WTC11 (cell line): ENCODE data around the gene CCDC28A. TPM values are rescaled to one million over a fixed set of nuclear protein-coding genes. Genes with fewer than 3 reads are reported as not detected.

Experiments
- ATAC-seq: fragments of 200-7000 bp; cut with Tn5 transposase; 2 replicates; pipeline ENCODE4 v1.10.0; 2021; ENCODE audit warnings: mild to moderate bottlenecking, moderate library complexity
- CTCF ChIA-PET: fragments of 300-600 bp; sonication (Branson Sonifier 250); formaldehyde crosslinking; loops from one replicate; lab custom pipeline; 2021; ENCODE audit warnings: antibody characterized with exemption; lab: Charles Lee
- POLR2A ChIA-PET: fragments of 350-600 bp; sonication (Branson Sonifier 250); formaldehyde crosslinking; loops from one replicate; lab custom pipeline; 2021; ENCODE audit warnings: antibody characterized with exemption; lab: Charles Lee
- DNase-seq: peaks from one replicate; pipeline ENCODE4 v3.0.0; 2021; ENCODE audit warnings: low spot score
- H3K27ac Mint-ChIP-seq: 2 replicates; pipeline ENCODE4 v1.8.0; 2021; ENCODE audit warnings: mixed read lengths
- H3K27me3 Mint-ChIP-seq: 2 replicates; pipeline ENCODE4 v1.8.0; 2021; ENCODE audit warnings: low read depth, mild to moderate bottlenecking, moderate library complexity, mixed read lengths
- H3K36me3 Mint-ChIP-seq: 2 replicates; pipeline ENCODE4 v1.8.0; 2021; ENCODE audit warnings: mixed read lengths
- H3K4me1 Mint-ChIP-seq: 2 replicates; pipeline ENCODE4 v1.8.0; 2022; ENCODE audit warnings: mixed read lengths
- H3K4me3 Mint-ChIP-seq: 2 replicates; pipeline ENCODE4 v1.8.0; 2021; ENCODE audit warnings: mild to moderate bottlenecking, moderate library complexity, mixed read lengths
- H3K9me3 Mint-ChIP-seq: 2 replicates; pipeline ENCODE4 v1.8.0; 2021; ENCODE audit warnings: mixed read lengths
- ESRRA ChIP-seq: sonication (generic); formaldehyde crosslinking; IDR thresholded peaks from 2 replicates; pipeline ENCODE4 v1.8.1; 2022; ENCODE audit warnings: mild to moderate bottlenecking, missing genetic modification reagents, borderline replicate concordance
- FOXP1 ChIP-seq: sonication (generic); formaldehyde crosslinking; IDR thresholded peaks from 2 replicates; pipeline ENCODE4 v1.8.0; 2022; ENCODE audit warnings: missing genetic modification reagents, mild to moderate bottlenecking, moderate library complexity, borderline replicate concordance
- MYBL2 ChIP-seq: sonication (generic); formaldehyde crosslinking; IDR thresholded peaks from 2 replicates; pipeline ENCODE4 v1.8.1; 2023; ENCODE audit warnings: mild to moderate bottlenecking, moderate library complexity, missing genetic modification reagents
- NR1H2 ChIP-seq: sonication (generic); formaldehyde crosslinking; IDR thresholded peaks from 2 replicates; pipeline ENCODE4 v1.9.0; 2021; ENCODE audit warnings: mild to moderate bottlenecking, moderate library complexity, missing genetic modification reagents
- NR2C2 ChIP-seq: sonication (generic); formaldehyde crosslinking; IDR thresholded peaks from 2 replicates; pipeline ENCODE4 v1.8.0; 2022; ENCODE audit warnings: mild to moderate bottlenecking, missing genetic modification reagents
- OVOL2 ChIP-seq: fragments of 250-450 bp; sonication (Bioruptor Pico); IDR thresholded peaks from 2 replicates; pipeline ENCODE4 v1.9.0; 2021; ENCODE audit warnings: mild to moderate bottlenecking, borderline replicate concordance
- PRRX2 ChIP-seq: fragments of 250-450 bp; sonication (Bioruptor Pico); IDR thresholded peaks from 2 replicates; pipeline ENCODE4 v1.8.0; 2021; ENCODE audit warnings: mild to moderate bottlenecking
- SMAD3 ChIP-seq: sonication (generic); formaldehyde crosslinking; IDR thresholded peaks from 2 replicates; pipeline ENCODE4 v1.8.0; 2022; ENCODE audit warnings: missing genetic modification reagents, mild to moderate bottlenecking, borderline replicate concordance
- ZNF423 ChIP-seq: fragments of 250-450 bp; sonication (Bioruptor Pico); IDR thresholded peaks from 2 replicates; pipeline ENCODE4 v2.1.2; 2022; ENCODE audit warnings: mild to moderate bottlenecking, moderate library complexity
- total RNA-seq: library from RNA; stranded (reverse); gene quantifications from 3 replicates; pipeline ENCODE4 v1.2.3, GENCODE V29; 2021
- TF ChIP-seq, protein P1 (sequence below): fragments of 250-450 bp; sonication (Bioruptor Pico); IDR thresholded peaks from 2 replicates; pipeline ENCODE4 v1.9.0; 2021; ENCODE audit warnings: moderate library complexity, mild to moderate bottlenecking, inconsistent platforms, borderline replicate concordance
- TF ChIP-seq, protein P2 (sequence below): sonication (generic); formaldehyde crosslinking; IDR thresholded peaks from 2 replicates; pipeline ENCODE4 v1.8.1; 2022; ENCODE audit warnings: mild to moderate bottlenecking, missing genetic modification reagents, moderate library complexity, borderline replicate concordance
- TF ChIP-seq, protein P3 (sequence below): sonication (generic); formaldehyde crosslinking; IDR thresholded peaks from 2 replicates; pipeline ENCODE4 v1.8.1; 2022; ENCODE audit warnings: low read depth, mild to moderate bottlenecking, moderate library complexity, missing genetic modification reagents, borderline replicate concordance
- TF ChIP-seq, protein P4 (sequence below): fragments of 250-450 bp; sonication (Bioruptor Pico); IDR thresholded peaks from 2 replicates; pipeline ENCODE4 v2.1.2; 2022; ENCODE audit warnings: mild to moderate bottlenecking, moderate library complexity
- TF ChIP-seq, protein P5 (sequence below): fragments of 250-450 bp; sonication (Bioruptor Pico); IDR thresholded peaks from 2 replicates; pipeline ENCODE4 v1.9.0; 2021; ENCODE audit warnings: mild to moderate bottlenecking, borderline replicate concordance
- TF ChIP-seq, protein P6 (sequence below): fragments of 250-450 bp; sonication (Bioruptor Pico); conservative IDR thresholded peaks from 2 replicates; pipeline ENCODE4 v1.9.0; 2021; ENCODE audit warnings: mild to moderate bottlenecking
- TF ChIP-seq, protein P7 (sequence below): sonication (generic); formaldehyde crosslinking; IDR thresholded peaks from 2 replicates; pipeline ENCODE4 v1.8.1; 2022; ENCODE audit warnings: low read depth, missing genetic modification reagents, borderline replicate concordance
- TF ChIP-seq, protein P8 (sequence below): sonication (generic); formaldehyde crosslinking; IDR thresholded peaks from 2 replicates; pipeline ENCODE4 v1.8.1; 2023; ENCODE audit warnings: mild to moderate bottlenecking, missing genetic modification reagents
- TF ChIP-seq, protein P9 (sequence below): sonication (generic); formaldehyde crosslinking; IDR thresholded peaks from 2 replicates; pipeline ENCODE4 v1.8.0; 2022; ENCODE audit warnings: mild to moderate bottlenecking, missing genetic modification reagents

The CCDC28A gene
- total RNA-seq, 1 experiment from 2014 or later, result 8.7 TPM

DNA sequence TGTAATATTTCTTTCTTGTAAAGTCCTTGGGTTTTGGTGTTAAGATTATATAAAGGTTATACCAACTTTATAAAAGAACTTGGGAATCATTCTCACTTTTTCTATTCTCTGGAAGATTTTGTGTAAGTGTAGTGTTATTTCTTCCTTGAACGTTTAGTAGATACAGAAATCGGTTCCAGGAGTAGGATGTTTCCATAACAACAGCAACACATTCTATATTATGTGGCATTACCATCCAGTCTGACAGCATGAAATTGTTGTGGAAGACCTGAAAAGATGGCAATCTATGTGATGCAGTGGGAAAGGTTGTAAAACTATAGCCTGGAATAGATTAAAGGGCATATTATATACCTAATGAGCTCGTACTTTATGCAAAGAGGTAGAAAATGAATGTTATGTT lies 36.1 kb downstream of the CCDC28A start:
- H3K27ac Mint-ChIP-seq, result no peak overlapping the region
- no peaks in the 10 kb centered on the region for H3K36me3 Mint-ChIP-seq
- H3K4me3 Mint-ChIP-seq, result no peak overlapping the region
- no peaks in the 10 kb centered on the region; the same call in 1 of the 2 replicates for H3K27me3 Mint-ChIP-seq
- DNase-seq (no peak), ATAC-seq (no peak)
- no peaks in the 10 kb centered on the region for H3K9me3 Mint-ChIP-seq
- no peak for TF ChIP-seq ESRRA (CRISPR knock-in tag)
- TF ChIP-seq, protein P1, sequence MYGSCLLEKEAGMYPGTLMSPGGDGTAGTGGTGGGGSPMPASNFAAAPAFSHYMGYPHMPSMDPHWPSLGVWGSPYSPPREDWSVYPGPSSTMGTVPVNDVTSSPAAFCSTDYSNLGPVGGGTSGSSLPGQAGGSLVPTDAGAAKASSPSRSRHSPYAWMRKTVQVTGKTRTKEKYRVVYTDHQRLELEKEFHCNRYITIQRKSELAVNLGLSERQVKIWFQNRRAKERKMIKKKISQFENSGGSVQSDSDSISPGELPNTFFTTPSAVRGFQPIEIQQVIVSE, result no peak
- TF ChIP-seq, protein P2, sequence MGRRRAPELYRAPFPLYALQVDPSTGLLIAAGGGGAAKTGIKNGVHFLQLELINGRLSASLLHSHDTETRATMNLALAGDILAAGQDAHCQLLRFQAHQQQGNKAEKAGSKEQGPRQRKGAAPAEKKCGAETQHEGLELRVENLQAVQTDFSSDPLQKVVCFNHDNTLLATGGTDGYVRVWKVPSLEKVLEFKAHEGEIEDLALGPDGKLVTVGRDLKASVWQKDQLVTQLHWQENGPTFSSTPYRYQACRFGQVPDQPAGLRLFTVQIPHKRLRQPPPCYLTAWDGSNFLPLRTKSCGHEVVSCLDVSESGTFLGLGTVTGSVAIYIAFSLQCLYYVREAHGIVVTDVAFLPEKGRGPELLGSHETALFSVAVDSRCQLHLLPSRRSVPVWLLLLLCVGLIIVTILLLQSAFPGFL (CRISPR knock-in tag), result no peak
- no peak for TF ChIP-seq OVOL2 (CRISPR knock-in tag)
- TF ChIP-seq, protein P3, sequence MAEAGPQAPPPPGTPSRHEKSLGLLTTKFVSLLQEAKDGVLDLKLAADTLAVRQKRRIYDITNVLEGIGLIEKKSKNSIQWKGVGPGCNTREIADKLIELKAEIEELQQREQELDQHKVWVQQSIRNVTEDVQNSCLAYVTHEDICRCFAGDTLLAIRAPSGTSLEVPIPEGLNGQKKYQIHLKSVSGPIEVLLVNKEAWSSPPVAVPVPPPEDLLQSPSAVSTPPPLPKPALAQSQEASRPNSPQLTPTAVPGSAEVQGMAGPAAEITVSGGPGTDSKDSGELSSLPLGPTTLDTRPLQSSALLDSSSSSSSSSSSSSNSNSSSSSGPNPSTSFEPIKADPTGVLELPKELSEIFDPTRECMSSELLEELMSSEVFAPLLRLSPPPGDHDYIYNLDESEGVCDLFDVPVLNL (CRISPR knock-in tag), result no peak
- TF ChIP-seq, protein P4, sequence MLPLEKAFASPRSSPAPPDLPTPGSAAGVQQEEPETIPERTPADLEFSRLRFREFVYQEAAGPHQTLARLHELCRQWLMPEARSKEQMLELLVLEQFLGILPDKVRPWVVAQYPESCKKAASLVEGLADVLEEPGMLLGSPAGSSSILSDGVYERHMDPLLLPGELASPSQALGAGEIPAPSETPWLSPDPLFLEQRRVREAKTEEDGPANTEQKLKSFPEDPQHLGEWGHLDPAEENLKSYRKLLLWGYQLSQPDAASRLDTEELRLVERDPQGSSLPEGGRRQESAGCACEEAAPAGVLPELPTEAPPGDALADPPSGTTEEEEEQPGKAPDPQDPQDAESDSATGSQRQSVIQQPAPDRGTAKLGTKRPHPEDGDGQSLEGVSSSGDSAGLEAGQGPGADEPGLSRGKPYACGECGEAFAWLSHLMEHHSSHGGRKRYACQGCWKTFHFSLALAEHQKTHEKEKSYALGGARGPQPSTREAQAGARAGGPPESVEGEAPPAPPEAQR (CRISPR knock-in tag), result no peak
- TF ChIP-seq, protein P5, sequence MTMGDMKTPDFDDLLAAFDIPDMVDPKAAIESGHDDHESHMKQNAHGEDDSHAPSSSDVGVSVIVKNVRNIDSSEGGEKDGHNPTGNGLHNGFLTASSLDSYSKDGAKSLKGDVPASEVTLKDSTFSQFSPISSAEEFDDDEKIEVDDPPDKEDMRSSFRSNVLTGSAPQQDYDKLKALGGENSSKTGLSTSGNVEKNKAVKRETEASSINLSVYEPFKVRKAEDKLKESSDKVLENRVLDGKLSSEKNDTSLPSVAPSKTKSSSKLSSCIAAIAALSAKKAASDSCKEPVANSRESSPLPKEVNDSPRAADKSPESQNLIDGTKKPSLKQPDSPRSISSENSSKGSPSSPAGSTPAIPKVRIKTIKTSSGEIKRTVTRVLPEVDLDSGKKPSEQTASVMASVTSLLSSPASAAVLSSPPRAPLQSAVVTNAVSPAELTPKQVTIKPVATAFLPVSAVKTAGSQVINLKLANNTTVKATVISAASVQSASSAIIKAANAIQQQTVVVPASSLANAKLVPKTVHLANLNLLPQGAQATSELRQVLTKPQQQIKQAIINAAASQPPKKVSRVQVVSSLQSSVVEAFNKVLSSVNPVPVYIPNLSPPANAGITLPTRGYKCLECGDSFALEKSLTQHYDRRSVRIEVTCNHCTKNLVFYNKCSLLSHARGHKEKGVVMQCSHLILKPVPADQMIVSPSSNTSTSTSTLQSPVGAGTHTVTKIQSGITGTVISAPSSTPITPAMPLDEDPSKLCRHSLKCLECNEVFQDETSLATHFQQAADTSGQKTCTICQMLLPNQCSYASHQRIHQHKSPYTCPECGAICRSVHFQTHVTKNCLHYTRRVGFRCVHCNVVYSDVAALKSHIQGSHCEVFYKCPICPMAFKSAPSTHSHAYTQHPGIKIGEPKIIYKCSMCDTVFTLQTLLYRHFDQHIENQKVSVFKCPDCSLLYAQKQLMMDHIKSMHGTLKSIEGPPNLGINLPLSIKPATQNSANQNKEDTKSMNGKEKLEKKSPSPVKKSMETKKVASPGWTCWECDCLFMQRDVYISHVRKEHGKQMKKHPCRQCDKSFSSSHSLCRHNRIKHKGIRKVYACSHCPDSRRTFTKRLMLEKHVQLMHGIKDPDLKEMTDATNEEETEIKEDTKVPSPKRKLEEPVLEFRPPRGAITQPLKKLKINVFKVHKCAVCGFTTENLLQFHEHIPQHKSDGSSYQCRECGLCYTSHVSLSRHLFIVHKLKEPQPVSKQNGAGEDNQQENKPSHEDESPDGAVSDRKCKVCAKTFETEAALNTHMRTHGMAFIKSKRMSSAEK (CRISPR knock-in tag), result no peak
- TF ChIP-seq, protein P6, sequence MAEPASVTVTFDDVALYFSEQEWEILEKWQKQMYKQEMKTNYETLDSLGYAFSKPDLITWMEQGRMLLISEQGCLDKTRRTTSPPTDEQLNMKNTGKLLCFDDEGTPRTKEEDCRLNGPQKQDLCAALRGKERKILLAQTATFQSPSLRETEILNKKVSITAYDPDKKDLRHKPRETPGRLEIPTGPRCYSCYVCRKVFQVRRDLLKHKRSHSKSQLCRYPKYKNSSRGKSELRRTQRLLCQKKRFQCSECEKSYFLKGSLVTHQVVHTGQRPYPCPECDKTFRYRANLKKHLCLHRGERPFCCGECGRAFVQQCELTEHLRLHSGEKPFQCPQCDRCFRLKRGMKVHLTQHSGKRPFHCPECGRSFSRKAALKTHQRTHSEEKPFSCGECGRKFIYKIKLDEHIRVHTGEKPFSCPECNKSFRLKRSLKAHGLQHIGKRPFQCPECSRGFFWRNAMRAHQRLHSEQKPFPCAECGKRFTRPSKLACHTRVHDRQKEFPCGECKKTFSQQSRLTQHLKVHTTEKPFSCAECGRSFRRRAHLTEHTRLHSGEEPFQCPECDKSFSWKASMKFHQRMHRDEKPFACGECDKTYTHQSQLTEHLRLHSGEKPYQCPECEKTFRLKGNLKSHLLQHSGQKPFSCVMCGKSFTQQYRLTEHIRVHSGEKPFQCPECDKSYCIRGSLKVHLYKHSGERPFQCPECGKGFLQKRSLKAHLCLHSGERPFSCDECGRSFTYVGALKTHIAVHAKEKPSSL (CRISPR knock-in tag), result no peak
- TF ChIP-seq, protein P7, sequence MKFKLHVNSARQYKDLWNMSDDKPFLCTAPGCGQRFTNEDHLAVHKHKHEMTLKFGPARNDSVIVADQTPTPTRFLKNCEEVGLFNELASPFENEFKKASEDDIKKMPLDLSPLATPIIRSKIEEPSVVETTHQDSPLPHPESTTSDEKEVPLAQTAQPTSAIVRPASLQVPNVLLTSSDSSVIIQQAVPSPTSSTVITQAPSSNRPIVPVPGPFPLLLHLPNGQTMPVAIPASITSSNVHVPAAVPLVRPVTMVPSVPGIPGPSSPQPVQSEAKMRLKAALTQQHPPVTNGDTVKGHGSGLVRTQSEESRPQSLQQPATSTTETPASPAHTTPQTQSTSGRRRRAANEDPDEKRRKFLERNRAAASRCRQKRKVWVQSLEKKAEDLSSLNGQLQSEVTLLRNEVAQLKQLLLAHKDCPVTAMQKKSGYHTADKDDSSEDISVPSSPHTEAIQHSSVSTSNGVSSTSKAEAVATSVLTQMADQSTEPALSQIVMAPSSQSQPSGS, result no peak
- TF ChIP-seq NR2C2, result no peak
- TF ChIP-seq PRRX2 (CRISPR knock-in tag), result no peak
- TF ChIP-seq FOXP1, result no peak
- CTCF ChIA-PET, result no interaction called here
- H3K4me1 Mint-ChIP-seq, result 0 out of 2 replicates have a peak, but pooled peaks cover 7% of the 10 kb centered on the region
- POLR2A ChIA-PET, result no interaction called here

DNA sequence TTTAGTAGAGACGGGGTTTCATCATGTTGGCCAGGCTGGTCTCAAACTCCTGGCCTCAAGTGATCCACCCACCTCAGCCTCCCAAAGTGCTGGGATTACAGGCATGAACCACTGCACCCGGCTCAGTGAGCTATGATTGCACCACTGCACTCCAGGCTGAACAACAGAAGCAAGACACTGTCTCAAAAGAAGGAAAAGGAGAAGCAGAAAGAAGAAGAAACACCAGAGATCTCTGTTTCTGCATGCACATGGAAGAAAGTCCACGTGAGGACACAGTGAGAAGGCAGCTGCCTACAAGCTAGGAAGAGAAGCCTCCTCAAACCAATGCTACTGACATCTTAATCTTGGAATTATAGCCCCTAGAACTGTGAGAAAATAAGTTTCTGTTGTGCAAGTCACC lies 38.3 kb downstream of the CCDC28A start:
- H3K27me3 Mint-ChIP-seq, result no peaks in the 10 kb centered on the region
- H3K9me3 Mint-ChIP-seq, result no peaks in the 10 kb centered on the region
- no peak overlapping the region for H3K4me3 Mint-ChIP-seq
- H3K27ac Mint-ChIP-seq, result no peak overlapping the region
- no peaks in the 10 kb centered on the region for H3K36me3 Mint-ChIP-seq
- POLR2A ChIA-PET, result no interaction called here
- CTCF ChIA-PET, result no interaction called here
- DNase-seq, result no peak
- peaks cover 13% of the 10 kb centered on the region for H3K4me1 Mint-ChIP-seq
- no peak for ATAC-seq
- TF ChIP-seq, protein P8, sequence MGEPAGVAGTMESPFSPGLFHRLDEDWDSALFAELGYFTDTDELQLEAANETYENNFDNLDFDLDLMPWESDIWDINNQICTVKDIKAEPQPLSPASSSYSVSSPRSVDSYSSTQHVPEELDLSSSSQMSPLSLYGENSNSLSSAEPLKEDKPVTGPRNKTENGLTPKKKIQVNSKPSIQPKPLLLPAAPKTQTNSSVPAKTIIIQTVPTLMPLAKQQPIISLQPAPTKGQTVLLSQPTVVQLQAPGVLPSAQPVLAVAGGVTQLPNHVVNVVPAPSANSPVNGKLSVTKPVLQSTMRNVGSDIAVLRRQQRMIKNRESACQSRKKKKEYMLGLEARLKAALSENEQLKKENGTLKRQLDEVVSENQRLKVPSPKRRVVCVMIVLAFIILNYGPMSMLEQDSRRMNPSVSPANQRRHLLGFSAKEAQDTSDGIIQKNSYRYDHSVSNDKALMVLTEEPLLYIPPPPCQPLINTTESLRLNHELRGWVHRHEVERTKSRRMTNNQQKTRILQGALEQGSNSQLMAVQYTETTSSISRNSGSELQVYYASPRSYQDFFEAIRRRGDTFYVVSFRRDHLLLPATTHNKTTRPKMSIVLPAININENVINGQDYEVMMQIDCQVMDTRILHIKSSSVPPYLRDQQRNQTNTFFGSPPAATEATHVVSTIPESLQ (CRISPR knock-in tag), result no peak
- TF ChIP-seq, protein P9, sequence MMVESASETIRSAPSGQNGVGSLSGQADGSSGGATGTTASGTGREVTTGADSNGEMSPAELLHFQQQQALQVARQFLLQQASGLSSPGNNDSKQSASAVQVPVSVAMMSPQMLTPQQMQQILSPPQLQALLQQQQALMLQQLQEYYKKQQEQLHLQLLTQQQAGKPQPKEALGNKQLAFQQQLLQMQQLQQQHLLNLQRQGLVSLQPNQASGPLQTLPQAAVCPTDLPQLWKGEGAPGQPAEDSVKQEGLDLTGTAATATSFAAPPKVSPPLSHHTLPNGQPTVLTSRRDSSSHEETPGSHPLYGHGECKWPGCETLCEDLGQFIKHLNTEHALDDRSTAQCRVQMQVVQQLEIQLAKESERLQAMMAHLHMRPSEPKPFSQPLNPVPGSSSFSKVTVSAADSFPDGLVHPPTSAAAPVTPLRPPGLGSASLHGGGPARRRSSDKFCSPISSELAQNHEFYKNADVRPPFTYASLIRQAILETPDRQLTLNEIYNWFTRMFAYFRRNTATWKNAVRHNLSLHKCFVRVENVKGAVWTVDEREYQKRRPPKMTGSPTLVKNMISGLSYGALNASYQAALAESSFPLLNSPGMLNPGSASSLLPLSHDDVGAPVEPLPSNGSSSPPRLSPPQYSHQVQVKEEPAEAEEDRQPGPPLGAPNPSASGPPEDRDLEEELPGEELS (CRISPR knock-in tag), result no peak
- no peak for TF ChIP-seq NR1H2
- TF ChIP-seq ZNF423 (CRISPR knock-in tag), result no peak
- no peak for TF ChIP-seq SMAD3 (CRISPR knock-in tag)
- no peak for TF ChIP-seq MYBL2 (CRISPR knock-in tag)
